Activated CD4-positive, alpha-beta T cell treated with anti-CD3 and anti-CD28 coated beads for 48 hours (primary cell): ENCODE data around the gene PIP4K2C.
A peak's percentile ranks its signal among the peaks of the same experiment; 100 is the strongest.
"Not testable (repeated sequence)": the region's sequence is repeated elsewhere in the genome, so short reads cannot be mapped to it uniquely, and the experiment has no call there.

Experiments used
- DNase-seq: peaks from one replicate; pipeline ENCODE4 v3.0.0-alpha.2; 2020

PIP4K2C gene

GRCh38 chr12:57560516-57560915 lies 30.5 kb upstream of the PIP4K2C start:
- no peak for DNase-seq

GRCh38 chr12:57561117-57561516 lies 29.9 kb upstream of the PIP4K2C start:
- not testable (repeated sequence) for DNase-seq

- no peak for DNase-seq
These were observed 27.6 kb upstream of the PIP4K2C start for GRCh38 chr12:57563358-57563757.

GRCh38 chr12:57564178-57564740 lies 26.7 kb upstream of the PIP4K2C start:
- no peak for DNase-seq

- no peak for DNase-seq
These were observed 22.2 kb upstream of the PIP4K2C start for GRCh38 chr12:57568838-57569237.

- DNase-seq: no peak
These were observed 21.1 kb upstream of the PIP4K2C start for GRCh38 chr12:57569858-57570257.

- not testable (repeated sequence) for DNase-seq
These were observed 20.6 kb upstream of the PIP4K2C start for GRCh38 chr12:57570438-57570837.

- DNase-seq: no peak
These were observed 18.8 kb upstream of the PIP4K2C start for GRCh38 chr12:57571926-57572762.

GRCh38 chr12:57574795-57575194 lies 16.2 kb upstream of the PIP4K2C start:
- no peak for DNase-seq

GRCh38 chr12:57575771-57576612 lies 15.0 kb upstream of the PIP4K2C start:
- DNase-seq: no peak

GRCh38 chr12:57576613-57577160 lies 14.3 kb upstream of the PIP4K2C start:
- DNase-seq: no peak

- DNase-seq: no peak
These were observed 12.8 kb upstream of the PIP4K2C start for GRCh38 chr12:57577981-57578758.

GRCh38 chr12:57579011-57579410 lies 12.0 kb upstream of the PIP4K2C start:
- no peak for DNase-seq

GRCh38 chr12:57579677-57580465 lies 11.1 kb upstream of the PIP4K2C start:
- DNase-seq: no peak

GRCh38 chr12:57580466-57580795 lies 10.6 kb upstream of the PIP4K2C start:
- DNase-seq: no peak

- no peak for DNase-seq
These were observed 9.2 kb upstream of the PIP4K2C start for GRCh38 chr12:57581802-57582201.

GRCh38 chr12:57582440-57582839 lies 8.6 kb upstream of the PIP4K2C start:
- DNase-seq: no peak

GRCh38 chr12:57583008-57583831 lies 7.8 kb upstream of the PIP4K2C start:
- peak; percentile 74 for DNase-seq

- no peak for DNase-seq
These were observed 6.9 kb upstream of the PIP4K2C start for GRCh38 chr12:57584050-57584449.

- no peak for DNase-seq
These were observed 6.3 kb upstream of the PIP4K2C start for GRCh38 chr12:57584690-57585089.

- no peak for DNase-seq
These were observed 5.8 kb upstream of the PIP4K2C start for GRCh38 chr12:57585156-57585555.
